HCT116 (cell line): ENCODE data around the gene CADPS2. TPM values are rescaled to one million over a fixed set of nuclear protein-coding genes. Genes with fewer than 3 reads are reported as not detected.

Source experiments
- ATAC-seq: fragments of 200-7000 bp; cut with Tn5 transposase; 2 replicates; pipeline ENCODE4 v1.9.1; 2020; ENCODE audit warnings: mild to moderate bottlenecking, moderate library complexity
- BruUV-seq: library from RNA; stranded (reverse); fragments of 400-500 nt; replicated peaks from 2 replicates; lab custom pipeline; 2021; lab: Mats Ljungman, UMichigan
- CTCF ChIA-PET: fragments of 300-600 bp; sonication (Branson Sonifier 250); formaldehyde crosslinking; loops from one replicate; lab custom pipeline; 2021; ENCODE audit warnings: antibody characterized with exemption; lab: Charles Lee
- POLR2A ChIA-PET: fragments of 300-600, 350-600 bp; sonication (Branson Sonifier 250); formaldehyde crosslinking; loops from one replicate; lab custom pipeline; 2021; ENCODE audit warnings: antibody characterized with exemption; lab: Charles Lee
- RAD21 ChIA-PET, 2 experiments: fragments of 300-600 bp; sonication (Branson Sonifier 250); formaldehyde crosslinking; loops; one replicate each; lab custom pipeline; 2023; ENCODE audit warnings: low total read pairs in 2 of 2; ENCODE audit not compliant: uncharacterized antibody in 2 of 2, unreplicated experiment in 2 of 2, low non-redundant PET in 1 of 2; lab: Charles Lee
- DNase-seq: peaks from one replicate; pipeline ENCODE4 v3.0.0-alpha.2; 2010; ENCODE audit warnings: low read depth, low spot score
- H2AFZ ChIP-seq: fragments of 200-600 bp; shearing (Covaris generic), sonication (generic); 2 replicates; pipeline ENCODE4 v1.6.1; 2017; ENCODE audit warnings: low read depth, mixed run types, mixed read lengths, antibody characterized with exemption, low read length; ENCODE audit not compliant: poor library complexity, severe bottlenecking
- H3K27ac ChIP-seq: 2 replicates; pipeline ENCODE4 v1.5.1; 2012; ENCODE audit warnings: low read depth, low read length
- H3K27me3 ChIP-seq: fragments of 200-600 bp; sonication (generic); 2 replicates; pipeline ENCODE4 v1.6.1; 2016; ENCODE audit warnings: mixed run types, low read length, mixed read lengths; ENCODE audit not compliant: insufficient read depth
- H3K36me3 ChIP-seq, 2 experiments: fragments of 200-500 bp in 1 of 2; fragments of 200-600 bp in 1 of 2; sonication (Bioruptor generic) in 1 of 2; sonication (generic) in 1 of 2; 2 replicates each; pipeline versions ENCODE4 v1.5.1 to v1.6.1; 2014 to 2016; ENCODE audit warnings: low read length in 2 of 2, inconsistent platforms in 1 of 2, mixed read lengths in 1 of 2, mixed run types in 1 of 2; ENCODE audit not compliant: insufficient read depth in 2 of 2, control insufficient read depth in 1 of 2
- H3K4me1 ChIP-seq, 2 experiments: fragments of 200-600 bp in 1 of 2; sonication (generic) in 1 of 2; 2 replicates each; pipeline versions ENCODE4 v1.5.1 to v1.6.1; 2012 to 2017; ENCODE audit warnings: low read length in 2 of 2, inconsistent platforms in 1 of 2, mild to moderate bottlenecking in 1 of 2, mixed read lengths in 1 of 2, mixed run types in 1 of 2, moderate library complexity in 1 of 2; ENCODE audit not compliant: insufficient read depth in 2 of 2, control insufficient read depth in 1 of 2
- H3K4me2 ChIP-seq: fragments of 200-600 bp; sonication (generic); 2 replicates; pipeline ENCODE4 v1.6.1; 2017; ENCODE audit warnings: mixed run types, low read length, mixed read lengths
- H3K4me3 ChIP-seq, 2 experiments: fragments of 200-600 bp in 1 of 2; sonication (generic) in 1 of 2; replicated peaks in 1 of 2; 2 replicates each; pipeline ENCODE4 v1.5.1; 2011 to 2016; ENCODE audit warnings: low read length in 2 of 2, control low read depth in 1 of 2, low read depth in 1 of 2, mild to moderate bottlenecking in 1 of 2, mixed read lengths in 1 of 2, mixed run types in 1 of 2
- H3K79me2 ChIP-seq: fragments of 200-600 bp; sonication (generic); 2 replicates; pipeline ENCODE4 v1.6.1; 2017; ENCODE audit warnings: mild to moderate bottlenecking, mixed run types, low read length, moderate library complexity, mixed read lengths; ENCODE audit not compliant: insufficient read depth
- H3K9ac ChIP-seq: fragments of 200-600 bp; sonication (generic); 2 replicates; pipeline ENCODE4 v1.6.1; 2016; ENCODE audit warnings: low read length, mixed read lengths
- H3K9me2 ChIP-seq: fragments of 200-600 bp; sonication (generic), shearing (Covaris generic); 2 replicates; pipeline ENCODE4 v1.6.1; 2017; ENCODE audit warnings: mixed run types, mild to moderate bottlenecking, moderate library complexity; ENCODE audit not compliant: insufficient read depth
- H3K9me3 ChIP-seq, 2 experiments: fragments of 200-500 bp in 1 of 2; fragments of 200-600 bp in 1 of 2; sonication (Bioruptor generic) in 1 of 2; sonication (generic) in 1 of 2; 2 replicates each; pipeline ENCODE4 v1.6.1; 2014 to 2017; ENCODE audit warnings: low read length in 2 of 2, mixed read lengths in 2 of 2, inconsistent platforms in 1 of 2, low read depth in 1 of 2, mild to moderate bottlenecking in 1 of 2, mixed run types in 1 of 2, moderate library complexity in 1 of 2; ENCODE audit not compliant: control insufficient read depth in 1 of 2, insufficient read depth in 1 of 2
- H4K20me1 ChIP-seq: fragments of 200-600 bp; sonication (generic), shearing (Covaris generic); 2 replicates; pipeline ENCODE4 v1.6.1; 2017; ENCODE audit warnings: mixed run types, mild to moderate bottlenecking, moderate library complexity; ENCODE audit not compliant: insufficient read depth
- CBX3 ChIP-seq: IDR thresholded peaks from 2 replicates; pipeline ENCODE4 v1.6.1; 2012; ENCODE audit warnings: low read depth
- CEBPB ChIP-seq: IDR thresholded peaks from 2 replicates; pipeline ENCODE4 v1.6.1; 2012; ENCODE audit warnings: low read depth
- EGR1 ChIP-seq: IDR thresholded peaks from 2 replicates; pipeline ENCODE4 v1.6.1; 2012; ENCODE audit warnings: low read depth
- ELF1 ChIP-seq: IDR thresholded peaks from 2 replicates; pipeline ENCODE4 v1.6.1; 2012; ENCODE audit warnings: low read depth, borderline replicate concordance
- EZH2 ChIP-seq: fragments of 200-600 bp; sonication (generic); IDR thresholded peaks from 2 replicates; pipeline ENCODE4 v1.6.1; 2017; ENCODE audit warnings: antibody characterized with exemption, mixed run types
- EZH2phosphoT487 ChIP-seq: fragments of 200-600 bp; IDR thresholded peaks from 2 replicates; pipeline ENCODE4 v1.6.1; 2018; ENCODE audit warnings: antibody characterized with exemption, borderline replicate concordance
- POLR2A ChIP-seq: IDR thresholded peaks from 2 replicates; pipeline ENCODE4 v1.7.0; 2011; ENCODE audit warnings: borderline replicate concordance; ENCODE audit not compliant: insufficient read depth, insufficient read length; ENCODE audit errors: extremely low read depth
- POLR2AphosphoS5 ChIP-seq: IDR thresholded peaks from 2 replicates; pipeline ENCODE4 v1.6.1; 2011; ENCODE audit warnings: mild to moderate bottlenecking, low read depth, low read length, moderate library complexity
- RAD21 ChIP-seq: IDR thresholded peaks from 2 replicates; pipeline ENCODE4 v1.6.1; 2012; ENCODE audit warnings: low read depth, mild to moderate bottlenecking
- SIN3A ChIP-seq: IDR thresholded peaks from 2 replicates; pipeline ENCODE4 v1.6.1; 2012; ENCODE audit warnings: low read depth
- SP1 ChIP-seq: IDR thresholded peaks from 2 replicates; pipeline ENCODE4 v1.6.1; 2012; ENCODE audit warnings: low read depth
- SRF ChIP-seq: IDR thresholded peaks from 2 replicates; pipeline ENCODE4 v1.6.1; 2012; ENCODE audit warnings: low read depth
- YY1 ChIP-seq: IDR thresholded peaks from 2 replicates; pipeline ENCODE4 v1.6.1; 2011; ENCODE audit warnings: low read length, low read depth, moderate library complexity, mild to moderate bottlenecking; ENCODE audit not compliant: insufficient replicate concordance; ENCODE audit errors: extremely low read depth
- ZNF274 ChIP-seq: fragments of 200-500 bp; sonication (Bioruptor generic); IDR thresholded peaks from 2 replicates; pipeline ENCODE4 v1.6.1; 2014; ENCODE audit warnings: mild to moderate bottlenecking, low read depth, low read length, inconsistent platforms
- intact Hi-C: fragments of 100-400 bp; cut with micrococcal nuclease; formaldehyde crosslinking; loops from 2 replicates; pipeline ENCODE4 v1.10.0; 2022
- total RNA-seq: library from RNA; stranded (reverse); gene quantifications from one replicate; pipeline ENCODE4 v1.2.1, GENCODE V29; 2021; ENCODE audit not compliant: unreplicated experiment
- TF ChIP-seq, protein P1 (sequence below): IDR thresholded peaks from 2 replicates; pipeline ENCODE4 v1.6.1; 2012
- TF ChIP-seq, protein P2 (sequence below): IDR thresholded peaks from 2 replicates; pipeline ENCODE4 v1.6.1; 2012; ENCODE audit warnings: low read depth
- TF ChIP-seq, protein P3 (sequence below): IDR thresholded peaks from 2 replicates; pipeline ENCODE4 v1.6.1; 2012

CADPS2 gene
- total RNA-seq, 1 experiment from 2014 or later: 7.5 TPM

DNA sequence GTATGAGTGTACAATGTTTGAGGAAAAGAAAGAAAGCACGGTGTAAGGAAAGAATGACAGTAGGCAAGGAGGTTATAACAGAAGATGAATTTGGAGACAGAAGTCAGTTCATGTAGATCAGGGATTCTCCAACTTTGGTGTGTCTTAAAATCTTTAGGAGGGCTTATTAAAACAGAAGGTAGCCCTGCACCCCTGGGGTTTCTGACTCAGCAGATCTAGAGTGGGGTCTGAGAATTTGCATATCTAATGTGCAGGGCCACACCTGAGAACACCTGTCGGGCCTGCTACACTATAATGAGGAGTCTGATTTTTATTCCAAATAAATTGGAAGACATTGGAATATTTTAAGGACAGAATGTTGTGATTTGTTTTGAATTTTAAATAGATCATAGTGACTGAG is 307.9 kb downstream of the CADPS2 start:
- Histone ChIP-seq H3K27me3 (no peaks in the 10 kb centered on the region), H3K9ac (no peak overlapping the region), H3K79me2 (no peaks in the 10 kb centered on the region), H3K4me3 (no peak overlapping the region), H3K27ac (no peak overlapping the region), H3K9me2 (no peaks in the 10 kb centered on the region), H4K20me1 (no peaks in the 10 kb centered on the region), H3K4me2 (no peak overlapping the region), H3K36me3 (no peaks in the 10 kb centered on the region), H2AFZ (no peak overlapping the region), H3K4me1 (no peaks in the 10 kb centered on the region), H3K9me3 (no peaks in the 10 kb centered on the region)
- POLR2A ChIA-PET: no interaction called here
- TF ChIP-seq POLR2AphosphoS5: no peak
- TF ChIP-seq, protein P1, sequence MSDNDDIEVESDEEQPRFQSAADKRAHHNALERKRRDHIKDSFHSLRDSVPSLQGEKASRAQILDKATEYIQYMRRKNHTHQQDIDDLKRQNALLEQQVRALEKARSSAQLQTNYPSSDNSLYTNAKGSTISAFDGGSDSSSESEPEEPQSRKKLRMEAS: no peak
- TF ChIP-seq ZNF274: no peak
- TF ChIP-seq CEBPB: no peak
- TF ChIP-seq, protein P2, sequence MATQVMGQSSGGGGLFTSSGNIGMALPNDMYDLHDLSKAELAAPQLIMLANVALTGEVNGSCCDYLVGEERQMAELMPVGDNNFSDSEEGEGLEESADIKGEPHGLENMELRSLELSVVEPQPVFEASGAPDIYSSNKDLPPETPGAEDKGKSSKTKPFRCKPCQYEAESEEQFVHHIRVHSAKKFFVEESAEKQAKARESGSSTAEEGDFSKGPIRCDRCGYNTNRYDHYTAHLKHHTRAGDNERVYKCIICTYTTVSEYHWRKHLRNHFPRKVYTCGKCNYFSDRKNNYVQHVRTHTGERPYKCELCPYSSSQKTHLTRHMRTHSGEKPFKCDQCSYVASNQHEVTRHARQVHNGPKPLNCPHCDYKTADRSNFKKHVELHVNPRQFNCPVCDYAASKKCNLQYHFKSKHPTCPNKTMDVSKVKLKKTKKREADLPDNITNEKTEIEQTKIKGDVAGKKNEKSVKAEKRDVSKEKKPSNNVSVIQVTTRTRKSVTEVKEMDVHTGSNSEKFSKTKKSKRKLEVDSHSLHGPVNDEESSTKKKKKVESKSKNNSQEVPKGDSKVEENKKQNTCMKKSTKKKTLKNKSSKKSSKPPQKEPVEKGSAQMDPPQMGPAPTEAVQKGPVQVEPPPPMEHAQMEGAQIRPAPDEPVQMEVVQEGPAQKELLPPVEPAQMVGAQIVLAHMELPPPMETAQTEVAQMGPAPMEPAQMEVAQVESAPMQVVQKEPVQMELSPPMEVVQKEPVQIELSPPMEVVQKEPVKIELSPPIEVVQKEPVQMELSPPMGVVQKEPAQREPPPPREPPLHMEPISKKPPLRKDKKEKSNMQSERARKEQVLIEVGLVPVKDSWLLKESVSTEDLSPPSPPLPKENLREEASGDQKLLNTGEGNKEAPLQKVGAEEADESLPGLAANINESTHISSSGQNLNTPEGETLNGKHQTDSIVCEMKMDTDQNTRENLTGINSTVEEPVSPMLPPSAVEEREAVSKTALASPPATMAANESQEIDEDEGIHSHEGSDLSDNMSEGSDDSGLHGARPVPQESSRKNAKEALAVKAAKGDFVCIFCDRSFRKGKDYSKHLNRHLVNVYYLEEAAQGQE: no peak
- TF ChIP-seq, protein P3, sequence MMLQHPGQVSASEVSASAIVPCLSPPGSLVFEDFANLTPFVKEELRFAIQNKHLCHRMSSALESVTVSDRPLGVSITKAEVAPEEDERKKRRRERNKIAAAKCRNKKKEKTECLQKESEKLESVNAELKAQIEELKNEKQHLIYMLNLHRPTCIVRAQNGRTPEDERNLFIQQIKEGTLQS: no peak
- no peak for TF ChIP-seq CBX3
- no peak for TF ChIP-seq ELF1
- TF ChIP-seq YY1: no peak
- TF ChIP-seq EGR1: no peak
- TF ChIP-seq SRF: no peak
- no peak for TF ChIP-seq SIN3A
- TF ChIP-seq EZH2: no peak
- TF ChIP-seq EZH2phosphoT487: no peak
- TF ChIP-seq RAD21: no peak
- no peak for TF ChIP-seq SP1
- no peak for TF ChIP-seq POLR2A
- ATAC-seq (no peak), DNase-seq (no peak)
- BruUV-seq: no TSS peak
- CTCF ChIA-PET: no interaction called here
- intact Hi-C loops: no loop called here
- RAD21 ChIA-PET: no interaction called here
